Activated CD8-positive, alpha-beta memory T cell treated with anti-CD3 and anti-CD28 coated beads for 4 hours (primary cell): ENCODE data around the gene SOWAHB.

Source experiments
- DNase-seq, 2 donors: peaks; one replicate each; pipeline ENCODE4 v3.0.0-alpha.2; 2020; ENCODE audit warnings: low read depth in 2 of 2

SOWAHB gene

GRCh38 chr4:76897536-76898384 is at the start of gene SOWAHB:
SOWAHB (minus strand) TSS chr4:76898144; CDS start chr4:76897849, 295 bp downstream.
- DNase-seq: no peak

GRCh38 chr4:76947369-76947768 is 49.4 kb upstream of the SOWAHB start:
- no peak for DNase-seq

GRCh38 chr4:76943790-76944189 is 45.8 kb upstream of the SOWAHB start:
- DNase-seq: no peak

- no peak for DNase-seq
Observed at GRCh38 chr4:76943129-76943620, 45.2 kb upstream of the SOWAHB start.

GRCh38 chr4:76939184-76939583 is 41.2 kb upstream of the SOWAHB start:
- no peak for DNase-seq

- no peak for DNase-seq
Observed at GRCh38 chr4:76931576-76932276, 33.8 kb upstream of the SOWAHB start.

- no peak for DNase-seq
Observed at GRCh38 chr4:76931087-76931486, 33.1 kb upstream of the SOWAHB start.

- DNase-seq: no peak
Observed at GRCh38 chr4:76930685-76931084, 32.7 kb upstream of the SOWAHB start.

GRCh38 chr4:76926841-76927240 is 28.9 kb upstream of the SOWAHB start:
- no peak for DNase-seq

GRCh38 chr4:76923619-76924357 is 25.8 kb upstream of the SOWAHB start:
- no peak for DNase-seq

- DNase-seq: no peak
Observed at GRCh38 chr4:76920715-76921114, 22.8 kb upstream of the SOWAHB start.

GRCh38 chr4:76909711-76910110 is 11.8 kb upstream of the SOWAHB start:
- no peak for DNase-seq

- DNase-seq: no peak
Observed at GRCh38 chr4:76905521-76905920, 7.6 kb upstream of the SOWAHB start.

- DNase-seq: no peak
Observed at GRCh38 chr4:76904646-76905190, 6.8 kb upstream of the SOWAHB start.

GRCh38 chr4:76902233-76902890 is 4.4 kb upstream of the SOWAHB start:
- DNase-seq: no peak

GRCh38 chr4:76898949-76899645 is 1.2 kb upstream of the SOWAHB start:
- DNase-seq: no peak

GRCh38 chr4:76898385-76898692 is 395 bp upstream of the SOWAHB start:
- DNase-seq: no peak

- DNase-seq: no peak
Observed at GRCh38 chr4:76896614-76897535, 1.1 kb downstream of the SOWAHB start.

GRCh38 chr4:76896048-76896447 is 1.9 kb downstream of the SOWAHB start:
- DNase-seq: no peak

GRCh38 chr4:76895619-76896018 is 2.3 kb downstream of the SOWAHB start:
- no peak for DNase-seq
